ENCODE measurements around the gene IFNLR1. TPM values are rescaled to one million over a fixed set of nuclear protein-coding genes. Genes with fewer than 3 reads are reported as not detected.

The IFNLR1 gene
- total and polyA plus RNA-seq, 12 donors, result 1.8 to 11.5 (median 3.9) TPM

GRCh38 chr1:24109686-24110475 lies 77.2 kb downstream of the IFNLR1 start:
- 87 to 92% (median 88%) methylated on average over 10 to 15 of the region's 15 CpGs for WGBS, 4 donors
- Histone ChIP-seq H3K27ac (no peak overlapping the region), H3K4me1 (replicated peaks in 1 of 2) (peaks cover 0 to 5% of the 10 kb centered on the region in 2 donors), H3K9me3 (replicated peaks in 1 of 3) (no peaks in the 10 kb centered on the region), H3K36me3 (replicated peaks in 1 of 2) (no peaks in the 10 kb centered on the region), H3K27me3 (no peaks in the 10 kb centered on the region), H3K4me3 (no peak overlapping the region)
- intact Hi-C loops (cut with DNase I), result no loop called here
- TF ChIP-seq CTCF (IDR thresholded peaks at IDR 0.05) (no peak), POLR2A (IDR thresholded peaks at IDR 0.05) (no peak)
- DNase-seq, result no peak

GRCh38 chr1:24109166-24109483 lies 78.0 kb downstream of the IFNLR1 start:
- no peak for DNase-seq
- no peak overlapping the region for H3K4me3 ChIP-seq
- no peaks in the 10 kb centered on the region for H3K27me3 ChIP-seq
- no peaks in the 10 kb centered on the region for H3K9me3 ChIP-seq (replicated peaks in 1 of 3)
- WGBS, 4 donors, result 44 to 90% (median 67%) methylated on average over 1 of the region's 1 CpG
- H3K36me3 ChIP-seq (replicated peaks in 1 of 2), result no peaks in the 10 kb centered on the region
- intact Hi-C loops (cut with DNase I), result no loop called here
- peaks cover 0 to 5% of the 10 kb centered on the region in 2 donors for H3K4me1 ChIP-seq (replicated peaks in 1 of 2)
- TF ChIP-seq CTCF (IDR thresholded peaks at IDR 0.05), result no peak
- TF ChIP-seq POLR2A (IDR thresholded peaks at IDR 0.05), result no peak
- peak overlapping the region in 2 of 5 donors; percentile 57 to 60 for H3K27ac ChIP-seq

- Histone ChIP-seq H3K4me1 (replicated peaks in 1 of 2) (peaks cover 1 to 5% of the 10 kb centered on the region in 2 donors), H3K4me3 (no peak overlapping the region), H3K27me3 (no peaks in the 10 kb centered on the region), H3K9me3 (replicated peaks in 1 of 3) (no peaks in the 10 kb centered on the region), H3K36me3 (replicated peaks in 1 of 2) (no peaks in the 10 kb centered on the region), H3K27ac (peak overlapping the region in 2 of 5 donors; percentile 57 to 60)
- DNase-seq, result peak; percentile 46 to 81 (median 74)
- intact Hi-C loops (cut with DNase I), result no loop called here
- peak in 1 of 2 donors; percentile 69 for TF ChIP-seq POLR2A (IDR thresholded peaks at IDR 0.05)
- TF ChIP-seq CTCF (IDR thresholded peaks at IDR 0.05), result no peak
- 54 to 66% (median 64%) methylated on average over 15 to 22 of the region's 22 CpGs for WGBS, 4 donors
Measured at GRCh38 chr1:24108334-24109165, 78.5 kb downstream of the IFNLR1 start.

GRCh38 chr1:24107462-24108138 lies 79.5 kb downstream of the IFNLR1 start:
- Histone ChIP-seq H3K4me1 (replicated peaks in 1 of 2) (peaks cover 6 to 8% of the 10 kb centered on the region in 2 donors), H3K27me3 (no peaks in the 10 kb centered on the region), H3K27ac (no peak overlapping the region), H3K36me3 (replicated peaks in 1 of 2) (no peaks in the 10 kb centered on the region), H3K9me3 (replicated peaks in 1 of 3) (no peaks in the 10 kb centered on the region), H3K4me3 (no peak overlapping the region)
- TF ChIP-seq CTCF (IDR thresholded peaks at IDR 0.05), result no peak
- peak; percentile 37 to 79 (median 64) for DNase-seq
- WGBS, 4 donors, result 55 to 80% (median 67%) methylated on average over 2 to 18 of the region's 18 CpGs
- intact Hi-C loops (cut with DNase I), result no loop called here
